ENCODE results near the gene R3HDM2. TPM values are rescaled to one million over a fixed set of nuclear protein-coding genes. Genes with fewer than 3 reads are reported as not detected.
A peak's percentile ranks its signal among the peaks of the same experiment; 100 is the strongest.

The R3HDM2 gene
- total RNA-seq, 4 donors from 2014 or later: 30.7 to 40.8 (median 35.5) TPM

DNA sequence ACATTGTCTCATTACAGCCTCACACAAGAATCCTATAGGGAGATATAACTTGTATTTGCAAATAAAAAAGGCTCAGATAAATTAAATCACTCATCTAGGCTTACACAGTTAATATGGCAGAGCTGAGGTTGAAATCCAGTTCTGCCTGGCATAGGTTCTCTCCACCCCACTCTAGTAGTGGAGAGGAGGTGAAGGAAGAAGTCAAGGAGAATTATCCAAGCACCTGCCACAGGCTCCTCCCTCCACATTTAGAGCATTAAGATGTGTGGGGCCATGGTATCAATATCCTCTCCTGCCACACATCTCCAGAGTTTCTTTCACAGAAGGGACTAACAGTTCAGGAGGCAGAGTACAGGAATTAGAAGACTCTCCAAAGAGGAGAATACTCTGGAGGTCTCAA, 157.3 kb downstream of the R3HDM2 start:
- Histone ChIP-seq H3K27ac (no peak overlapping the region), H3K9me3 (no peaks in the 10 kb centered on the region), H3K27me3 (no peaks in the 10 kb centered on the region), H3K4me3 (replicated peaks in 1 of 3) (no peak overlapping the region), H3K4me1 (peaks cover 13 to 18% of the 10 kb centered on the region in 2 donors), H3K36me3 (peaks cover 16 to 23% of the 10 kb centered on the region in 2 donors)
- no peak for DNase-seq
- TF ChIP-seq POLR2A (IDR thresholded peaks at IDR 0.05): no peak
- TF ChIP-seq, protein P1, sequence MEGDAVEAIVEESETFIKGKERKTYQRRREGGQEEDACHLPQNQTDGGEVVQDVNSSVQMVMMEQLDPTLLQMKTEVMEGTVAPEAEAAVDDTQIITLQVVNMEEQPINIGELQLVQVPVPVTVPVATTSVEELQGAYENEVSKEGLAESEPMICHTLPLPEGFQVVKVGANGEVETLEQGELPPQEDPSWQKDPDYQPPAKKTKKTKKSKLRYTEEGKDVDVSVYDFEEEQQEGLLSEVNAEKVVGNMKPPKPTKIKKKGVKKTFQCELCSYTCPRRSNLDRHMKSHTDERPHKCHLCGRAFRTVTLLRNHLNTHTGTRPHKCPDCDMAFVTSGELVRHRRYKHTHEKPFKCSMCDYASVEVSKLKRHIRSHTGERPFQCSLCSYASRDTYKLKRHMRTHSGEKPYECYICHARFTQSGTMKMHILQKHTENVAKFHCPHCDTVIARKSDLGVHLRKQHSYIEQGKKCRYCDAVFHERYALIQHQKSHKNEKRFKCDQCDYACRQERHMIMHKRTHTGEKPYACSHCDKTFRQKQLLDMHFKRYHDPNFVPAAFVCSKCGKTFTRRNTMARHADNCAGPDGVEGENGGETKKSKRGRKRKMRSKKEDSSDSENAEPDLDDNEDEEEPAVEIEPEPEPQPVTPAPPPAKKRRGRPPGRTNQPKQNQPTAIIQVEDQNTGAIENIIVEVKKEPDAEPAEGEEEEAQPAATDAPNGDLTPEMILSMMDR (IDR thresholded peaks at IDR 0.05): no peak
- intact Hi-C loops (cut with DNase I): no loop called here

DNA sequence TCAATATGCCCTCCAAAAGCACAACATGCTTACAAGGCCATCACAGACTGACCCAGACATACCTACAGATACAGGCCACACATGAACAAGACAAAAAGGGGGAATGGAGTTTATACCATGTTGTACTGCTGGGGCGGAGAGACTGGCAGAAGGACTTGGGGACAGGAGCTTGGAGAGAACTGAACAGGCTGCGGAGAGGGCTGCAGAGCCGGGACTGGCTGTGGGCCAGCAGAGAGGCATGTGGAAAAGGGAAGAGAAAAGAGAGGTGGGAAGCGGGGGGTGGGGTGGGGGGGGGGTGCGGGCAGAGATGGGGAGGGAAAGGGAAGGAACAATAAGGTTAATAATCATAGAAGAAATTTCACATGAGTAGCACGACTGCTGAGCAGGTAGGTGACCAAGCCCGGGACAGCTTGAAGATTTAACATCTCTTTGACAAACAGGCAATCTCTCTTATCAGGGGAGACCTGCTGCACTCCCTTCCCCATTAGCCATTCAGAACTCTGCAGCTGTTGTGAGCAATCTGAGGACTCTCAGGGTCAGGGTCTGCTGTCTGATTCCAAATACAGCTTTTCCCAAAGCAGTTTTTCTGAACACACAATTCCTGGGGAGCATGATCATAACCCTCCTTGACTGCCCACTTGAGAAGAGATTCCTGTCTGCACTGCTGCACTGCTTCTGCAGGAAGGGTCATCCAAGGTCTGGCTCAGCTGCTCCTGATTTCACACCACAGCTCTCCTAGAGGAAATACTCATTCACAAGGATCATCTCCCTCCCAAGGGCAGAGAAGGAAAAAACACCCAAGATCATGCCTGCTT, 158.3 kb downstream of the R3HDM2 start:
- H3K9me3 ChIP-seq: no peaks in the 10 kb centered on the region
- H3K36me3 ChIP-seq: peaks cover 26 to 30% of the 10 kb centered on the region in 2 donors
- intact Hi-C loops (cut with DNase I): no loop called here
- H3K27ac ChIP-seq: peak overlapping the region in 1 of 3 donors; percentile 36
- 29 to 51% methylated on average over 7 of the region's 7 CpGs for WGBS, 2 donors
- peak; percentile 40 to 59 for DNase-seq
- no peak overlapping the region for H3K4me3 ChIP-seq (replicated peaks in 1 of 3)
- peaks cover 13 to 18% of the 10 kb centered on the region in 2 donors for H3K4me1 ChIP-seq
- H3K27me3 ChIP-seq: no peaks in the 10 kb centered on the region
- TF ChIP-seq POLR2A (IDR thresholded peaks at IDR 0.05): no peak
- TF ChIP-seq, protein P1 (IDR thresholded peaks at IDR 0.05): no peak

DNA sequence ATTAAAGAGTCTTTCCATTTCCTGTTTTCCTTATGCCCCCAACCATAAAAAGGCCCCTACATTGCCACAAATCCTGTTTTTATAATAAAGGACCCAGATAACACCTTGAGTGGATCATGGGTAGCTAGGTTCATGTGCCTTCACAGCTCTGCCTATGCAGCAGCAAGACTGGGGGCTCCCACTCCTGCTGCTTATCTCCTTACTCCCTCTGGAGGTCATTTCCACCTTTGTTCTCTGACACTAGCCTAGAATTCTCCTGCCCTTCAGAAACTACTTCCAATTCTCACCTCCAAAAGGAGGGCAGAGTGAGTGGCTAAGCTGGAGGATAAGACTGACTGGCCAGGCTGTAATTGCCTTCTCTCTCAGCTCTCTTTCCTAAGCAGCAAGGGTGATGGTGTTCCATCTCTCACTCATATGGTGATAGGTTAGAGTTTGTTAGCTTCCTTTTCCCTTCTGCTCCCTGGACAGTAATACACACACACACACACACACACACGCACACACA, 159.8 kb downstream of the R3HDM2 start:
- TF ChIP-seq, protein P1 (IDR thresholded peaks at IDR 0.05): no peak
- TF ChIP-seq POLR2A (IDR thresholded peaks at IDR 0.05): no peak
- no peak overlapping the region for H3K27ac ChIP-seq
- intact Hi-C loops (cut with DNase I): no loop called here
- peaks cover 39 to 40% of the 10 kb centered on the region in 2 donors for H3K36me3 ChIP-seq
- no peak for DNase-seq
- no peaks in the 10 kb centered on the region for H3K9me3 ChIP-seq
- WGBS, 2 donors: 79 to 97% methylated on average over 1 of the region's 1 CpG
- no peak overlapping the region for H3K4me3 ChIP-seq (replicated peaks in 1 of 3)
- peaks cover 13 to 18% of the 10 kb centered on the region in 2 donors for H3K4me1 ChIP-seq
- H3K27me3 ChIP-seq: no peaks in the 10 kb centered on the region

DNA sequence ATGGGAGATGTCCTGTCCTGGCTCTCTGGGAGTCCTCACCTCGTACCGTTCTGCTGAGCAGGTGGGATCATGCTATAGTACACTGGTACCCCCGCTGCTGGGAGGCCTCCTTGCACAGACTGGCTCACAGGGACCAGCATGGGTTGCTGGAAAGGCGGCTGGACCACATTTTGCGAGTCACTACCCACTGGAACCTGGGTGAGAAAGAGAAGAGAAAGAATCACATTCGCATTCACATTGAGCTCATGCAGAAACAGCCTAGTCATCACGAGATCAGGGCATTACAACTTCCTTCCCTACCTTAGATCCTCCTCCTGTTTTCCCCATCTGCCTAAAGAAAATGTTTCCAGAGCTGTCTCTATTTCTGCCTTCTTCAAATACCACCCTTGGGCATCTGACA, 162.6 kb downstream of the R3HDM2 start:
- TF ChIP-seq, protein P1 (IDR thresholded peaks at IDR 0.05): no peak
- TF ChIP-seq POLR2A (IDR thresholded peaks at IDR 0.05): no peak
- intact Hi-C loops (cut with DNase I): loop anchor here (5.0 kb wide), 1 partner anchor 184 kb away; no protein-coding TSS in a partner anchor
- no peak overlapping the region for H3K4me3 ChIP-seq (replicated peaks in 1 of 3)
- DNase-seq: no peak
- H3K27me3 ChIP-seq: no peaks in the 10 kb centered on the region
- no peaks in the 10 kb centered on the region for H3K9me3 ChIP-seq
- peaks cover 10 to 12% of the 10 kb centered on the region in 2 donors for H3K4me1 ChIP-seq
- H3K27ac ChIP-seq: no peak overlapping the region
- WGBS, 2 donors: 91 to 95% methylated on average over 7 of the region's 7 CpGs
- H3K36me3 ChIP-seq: peaks cover 37 to 41% of the 10 kb centered on the region in 2 donors

DNA sequence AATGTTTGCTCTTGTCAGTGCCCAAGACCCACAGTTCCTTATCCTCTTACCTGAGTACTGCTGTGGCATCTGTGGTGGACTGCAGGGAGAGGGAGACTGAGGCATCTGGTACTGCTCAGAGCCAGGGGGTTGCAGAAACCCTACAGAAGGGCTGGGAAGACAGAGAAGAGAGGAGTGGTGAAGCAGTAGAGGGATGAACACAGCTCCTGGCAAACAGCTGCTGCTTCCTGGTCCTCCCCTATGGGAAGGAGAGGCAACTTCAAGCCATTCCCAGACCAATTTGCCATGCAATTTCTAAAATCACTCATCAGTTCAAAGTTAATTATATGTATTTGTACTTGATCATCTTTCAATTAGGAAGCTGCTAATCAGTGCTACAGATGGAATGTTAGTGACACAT, 164.2 kb downstream of the R3HDM2 start:
- H3K36me3 ChIP-seq: peaks cover 37 to 45% of the 10 kb centered on the region in 2 donors
- no peaks in the 10 kb centered on the region for H3K9me3 ChIP-seq
- no peak for TF ChIP-seq POLR2A (IDR thresholded peaks at IDR 0.05)
- TF ChIP-seq, protein P1 (IDR thresholded peaks at IDR 0.05): no peak
- intact Hi-C loops (cut with DNase I): loop anchor here (5.0 kb wide), 1 partner anchor 186 kb away; no protein-coding TSS in a partner anchor
- H3K27me3 ChIP-seq: no peaks in the 10 kb centered on the region
- no peak for DNase-seq
- no peak overlapping the region for H3K4me3 ChIP-seq (replicated peaks in 1 of 3)
- H3K27ac ChIP-seq: no peak overlapping the region
- H3K4me1 ChIP-seq: no peaks in the 10 kb centered on the region
